ENCODE measurements around the gene NPL.

- TF ChIP-seq PKNOX1 (IDR thresholded peaks at IDR 0.05), result no peak
- TF ChIP-seq SP1 (IDR thresholded peaks at IDR 0.05), result no peak
- no peak for TF ChIP-seq ZNF384 (IDR thresholded peaks at IDR 0.05)
- no peak for TF ChIP-seq TARDBP (IDR thresholded peaks at IDR 0.05)
- no peak for TF ChIP-seq L3MBTL2 (conservative IDR thresholded peaks at IDR 0.05)
- TF ChIP-seq LEF1 (IDR thresholded peaks at IDR 0.05; ENCODE audit: borderline replicate concordance), result no peak
- TF ChIP-seq BHLHE40 (IDR thresholded peaks at IDR 0.05; ENCODE audit: borderline replicate concordance), result no peak
- no peak for TF ChIP-seq FOXM1 (IDR thresholded peaks at IDR 0.05; ENCODE audit: borderline replicate concordance)
- no peak for TF ChIP-seq ELF4 (IDR thresholded peaks at IDR 0.05)
- no peak for TF ChIP-seq NFRKB (IDR thresholded peaks at IDR 0.05)
- no peak for TF ChIP-seq FOXK2 (IDR thresholded peaks at IDR 0.05)
- TF ChIP-seq CTBP1 (IDR thresholded peaks at IDR 0.05; ENCODE audit: borderline replicate concordance), result no peak
These were observed 59.2 kb downstream of the NPL start for GRCh38 chr1:182848736-182849135.
